ENCODE measurements around the gene PHF14. TPM values are rescaled to one million over a fixed set of nuclear protein-coding genes. Genes with fewer than 3 reads are reported as not detected.

The PHF14 gene
- total RNA-seq, 2 donors from 2014 or later: 11.9 to 28.3 TPM

DNA sequence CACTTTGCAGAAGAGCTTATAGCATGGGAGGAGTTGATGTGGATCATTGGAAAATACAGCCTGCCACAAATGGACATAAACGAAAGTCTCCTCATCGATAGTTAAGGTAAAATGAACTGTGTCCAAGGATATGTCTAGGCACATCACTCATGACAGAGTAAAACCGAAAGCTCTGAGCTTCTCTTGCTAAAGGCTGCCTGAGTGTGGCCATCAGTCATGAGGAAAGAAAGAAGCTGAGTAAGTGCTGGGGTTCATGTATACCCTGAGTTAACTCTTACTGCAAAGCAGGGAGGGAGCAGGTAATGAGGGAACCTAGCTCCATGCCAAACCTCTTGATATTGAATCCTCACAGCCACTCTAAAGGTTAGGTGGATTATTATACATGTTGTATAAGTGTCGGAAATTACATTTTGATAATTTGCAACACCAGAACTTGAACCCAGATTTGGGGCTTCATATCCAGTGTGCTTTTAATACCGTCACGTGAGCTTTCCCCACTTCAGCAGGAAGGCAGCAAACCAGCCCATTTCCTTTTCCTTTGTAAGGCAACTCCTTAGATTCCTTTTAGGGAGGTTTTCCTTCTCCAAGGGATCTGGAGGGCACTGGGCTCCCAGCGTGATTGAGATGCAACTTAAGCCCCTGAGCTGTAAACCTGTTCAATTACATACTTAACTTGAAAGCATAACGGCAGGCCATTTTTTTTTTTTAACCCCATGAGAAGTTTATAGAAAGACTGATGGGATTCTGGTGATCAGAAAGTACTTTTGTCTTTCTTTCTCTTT is 215.0 kb downstream of the PHF14 start:
- no peaks in the 10 kb centered on the region for H3K4me1 ChIP-seq
- H3K27me3 ChIP-seq: no peaks in the 10 kb centered on the region
- intact Hi-C loops (cut with DNase I): no loop called here
- TF ChIP-seq, protein P1, sequence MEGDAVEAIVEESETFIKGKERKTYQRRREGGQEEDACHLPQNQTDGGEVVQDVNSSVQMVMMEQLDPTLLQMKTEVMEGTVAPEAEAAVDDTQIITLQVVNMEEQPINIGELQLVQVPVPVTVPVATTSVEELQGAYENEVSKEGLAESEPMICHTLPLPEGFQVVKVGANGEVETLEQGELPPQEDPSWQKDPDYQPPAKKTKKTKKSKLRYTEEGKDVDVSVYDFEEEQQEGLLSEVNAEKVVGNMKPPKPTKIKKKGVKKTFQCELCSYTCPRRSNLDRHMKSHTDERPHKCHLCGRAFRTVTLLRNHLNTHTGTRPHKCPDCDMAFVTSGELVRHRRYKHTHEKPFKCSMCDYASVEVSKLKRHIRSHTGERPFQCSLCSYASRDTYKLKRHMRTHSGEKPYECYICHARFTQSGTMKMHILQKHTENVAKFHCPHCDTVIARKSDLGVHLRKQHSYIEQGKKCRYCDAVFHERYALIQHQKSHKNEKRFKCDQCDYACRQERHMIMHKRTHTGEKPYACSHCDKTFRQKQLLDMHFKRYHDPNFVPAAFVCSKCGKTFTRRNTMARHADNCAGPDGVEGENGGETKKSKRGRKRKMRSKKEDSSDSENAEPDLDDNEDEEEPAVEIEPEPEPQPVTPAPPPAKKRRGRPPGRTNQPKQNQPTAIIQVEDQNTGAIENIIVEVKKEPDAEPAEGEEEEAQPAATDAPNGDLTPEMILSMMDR (IDR thresholded peaks at IDR 0.05): no peak
- TF ChIP-seq POLR2A (IDR thresholded peaks at IDR 0.05): no peak
- no peak overlapping the region for H3K27ac ChIP-seq
- no peak overlapping the region for H3K4me3 ChIP-seq
- no peaks in the 10 kb centered on the region for H3K36me3 ChIP-seq (replicated peaks in 1 of 2; ENCODE audit: insufficient read depth in 1 of 2, low read depth in 2 of 2)
- ATAC-seq (no peak), DNase-seq (no peak)
- no peaks in the 10 kb centered on the region for H3K9me3 ChIP-seq
- WGBS, 2 donors: 70 to 71% methylated on average over 8 of the region's 8 CpGs

- DNase-seq (no peak), ATAC-seq (no peak)
- TF ChIP-seq, protein P1 (IDR thresholded peaks at IDR 0.05): no peak
- no peak for TF ChIP-seq POLR2A (IDR thresholded peaks at IDR 0.05)
- H3K27ac ChIP-seq: no peak overlapping the region
- no peaks in the 10 kb centered on the region for H3K9me3 ChIP-seq
- H3K27me3 ChIP-seq: no peaks in the 10 kb centered on the region
- WGBS, 2 donors: 73 to 75% methylated on average over 3 of the region's 3 CpGs
- no peak overlapping the region for H3K4me3 ChIP-seq
- intact Hi-C loops (cut with DNase I): no loop called here
- no peaks in the 10 kb centered on the region for H3K36me3 ChIP-seq (replicated peaks in 1 of 2; ENCODE audit: insufficient read depth in 1 of 2, low read depth in 2 of 2)
- peaks cover 2% of the 10 kb centered on the region for H3K4me1 ChIP-seq
Observed at GRCh38 chr7:11191081-11191480, 217.4 kb downstream of the PHF14 start.

GRCh38 chr7:11191574-11192220 is 218.0 kb downstream of the PHF14 start:
- TF ChIP-seq, protein P1 (IDR thresholded peaks at IDR 0.05): no peak
- H3K9me3 ChIP-seq: no peaks in the 10 kb centered on the region
- no peaks in the 10 kb centered on the region for H3K27me3 ChIP-seq
- WGBS, 2 donors: 55 to 61% methylated on average over 4 of the region's 4 CpGs
- intact Hi-C loops (cut with DNase I): no loop called here
- no peak overlapping the region for H3K4me3 ChIP-seq
- ATAC-seq: no peak
- no peak overlapping the region for H3K27ac ChIP-seq
- DNase-seq: no peak
- H3K4me1 ChIP-seq: peaks cover 6% of the 10 kb centered on the region
- no peaks in the 10 kb centered on the region for H3K36me3 ChIP-seq (replicated peaks in 1 of 2; ENCODE audit: insufficient read depth in 1 of 2, low read depth in 2 of 2)

DNA sequence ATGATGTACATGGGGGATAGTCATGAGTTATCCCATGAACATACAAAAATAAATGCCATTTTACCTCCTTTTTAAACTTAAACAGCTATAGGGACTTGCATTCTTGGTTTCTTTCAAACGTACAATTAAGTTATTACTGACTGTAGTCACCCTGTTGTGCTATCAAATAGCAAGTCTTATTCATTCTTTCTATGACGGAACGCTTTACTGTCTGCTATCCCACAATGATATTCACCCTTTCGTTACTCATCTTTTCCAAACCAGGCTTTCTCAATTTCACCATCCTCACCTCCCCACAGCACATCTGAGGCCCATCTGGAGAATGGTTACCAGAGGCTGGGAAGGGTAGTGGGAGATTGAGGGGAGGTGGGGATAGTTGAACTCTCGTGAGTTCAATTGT is 218.8 kb downstream of the PHF14 start:
- Histone ChIP-seq H3K9me3 (no peaks in the 10 kb centered on the region), H3K4me1 (peaks cover 6% of the 10 kb centered on the region), H3K36me3 (replicated peaks in 1 of 2; ENCODE audit: insufficient read depth in 1 of 2, low read depth in 2 of 2) (no peaks in the 10 kb centered on the region), H3K27ac (no peak overlapping the region), H3K4me3 (no peak overlapping the region), H3K27me3 (no peaks in the 10 kb centered on the region)
- TF ChIP-seq, protein P1 (IDR thresholded peaks at IDR 0.05): no peak
- no peak for TF ChIP-seq POLR2A (IDR thresholded peaks at IDR 0.05)
- WGBS, 2 donors: 78 to 81% methylated on average over 5 of the region's 5 CpGs
- intact Hi-C loops (cut with DNase I): no loop called here
- no peak for DNase-seq
- no peak for ATAC-seq

Data from body of pancreas (tissue), 4 donors.